Mammary epithelial cell (primary cell): ENCODE data around the gene NF1.

ENCODE experiments used
- CTCF ChIP-seq, 2 donors: IDR thresholded peaks in 1 of 2; conservative IDR thresholded peaks in 1 of 2; 2 replicates each; pipeline ENCODE4 v1.5.1; 2011 to 2012; ENCODE audit warnings: inconsistent platforms in 2 of 2, low read length in 2 of 2, mild to moderate bottlenecking in 2 of 2, control low read depth in 1 of 2, low read depth in 1 of 2; ENCODE audit not compliant: insufficient read depth in 1 of 2; ENCODE audit errors: extremely low read depth in 1 of 2
- EZH2 ChIP-seq: IDR thresholded peaks from 2 replicates; pipeline ENCODE4 v1.6.1; 2012; ENCODE audit warnings: low read length, inconsistent platforms, borderline replicate concordance

GRCh38 chr17:31085563-31085962, 9.2 kb upstream of the NF1 start:
- TF ChIP-seq CTCF (conservative IDR thresholded peaks at IDR 0.05 in 1 of 2, IDR thresholded peaks at IDR 0.05 in 1 of 2; ENCODE audit: extremely low read depth in 1 of 2, insufficient read depth in 1 of 2, low read depth in 1 of 2, low read length in 2 of 2) (no peak), EZH2 (no peak)
